GM19023 (cell line): ENCODE measurements around the gene PBX4.

Source experiments
- ATAC-seq: cut with Tn5 transposase; IDR thresholded peaks from one replicate; pipeline ENCODE4 v1.9.1; 2021; ENCODE audit warnings: mild to moderate bottlenecking, moderate library complexity; ENCODE audit not compliant: unreplicated experiment

PBX4 gene

DNA sequence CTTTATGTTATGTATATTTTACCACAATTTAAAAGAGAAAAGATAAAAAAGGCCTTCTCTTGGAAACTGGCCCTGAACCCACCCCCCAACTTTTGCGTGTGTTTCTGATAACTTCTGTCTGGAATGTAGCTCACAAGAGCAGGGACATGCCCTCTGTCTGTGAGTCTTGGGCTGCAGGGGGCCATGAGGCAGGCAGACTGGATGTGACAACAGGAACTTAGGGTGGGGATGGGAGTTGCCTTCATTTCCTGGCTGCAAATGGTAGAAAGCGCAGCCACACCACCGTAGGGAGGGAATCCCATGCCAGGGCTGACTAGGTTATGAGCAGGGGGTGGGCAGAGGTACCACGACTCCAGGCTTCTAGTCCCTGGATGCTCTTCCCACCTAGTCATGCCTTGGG lies 58.6 kb downstream of the PBX4 start:
- ATAC-seq = no peak

DNA sequence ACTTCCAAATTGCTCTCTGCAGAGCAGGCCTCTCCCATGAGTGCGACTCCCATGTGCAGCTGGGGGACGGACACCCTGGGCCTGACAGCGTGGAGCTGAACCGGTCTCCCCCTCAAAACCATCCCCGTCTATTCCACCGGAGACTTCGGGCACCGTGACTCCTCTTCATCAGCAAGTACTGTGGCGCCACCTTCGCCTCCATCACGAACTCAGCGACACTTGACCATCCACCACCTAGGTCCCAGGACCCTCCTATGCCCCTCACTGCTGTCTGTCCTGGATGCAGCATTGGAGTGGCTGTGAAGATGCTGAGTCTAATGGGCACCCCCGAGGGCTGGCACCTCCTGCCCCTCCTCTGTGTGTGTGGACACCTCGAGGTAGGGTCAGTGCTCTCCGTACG lies 59.9 kb downstream of the PBX4 start:
- no peak for ATAC-seq

DNA sequence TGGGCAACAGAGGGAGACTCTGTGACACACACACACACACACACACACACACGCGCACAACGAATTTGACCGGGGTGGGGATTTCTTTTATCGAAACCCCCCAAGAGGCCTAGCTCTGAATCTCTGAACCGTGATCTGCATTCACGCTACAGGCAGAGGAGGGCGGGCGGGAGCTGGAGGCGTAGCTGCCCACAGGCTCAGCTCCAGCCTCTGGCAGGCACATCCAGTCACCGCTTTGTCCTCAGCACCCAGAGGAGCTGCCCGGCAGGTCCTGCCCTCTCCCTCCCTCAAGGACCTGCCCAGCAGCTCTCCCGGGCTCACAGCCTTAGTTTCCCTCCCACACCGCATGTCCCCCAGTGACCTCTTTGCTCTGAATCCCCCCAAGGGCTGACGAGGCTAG lies 60.4 kb downstream of the PBX4 start:
- ATAC-seq = no peak

GRCh38 chr19:19554074-19555023 lies 64.1 kb downstream of the PBX4 start:
- ATAC-seq = no peak

DNA sequence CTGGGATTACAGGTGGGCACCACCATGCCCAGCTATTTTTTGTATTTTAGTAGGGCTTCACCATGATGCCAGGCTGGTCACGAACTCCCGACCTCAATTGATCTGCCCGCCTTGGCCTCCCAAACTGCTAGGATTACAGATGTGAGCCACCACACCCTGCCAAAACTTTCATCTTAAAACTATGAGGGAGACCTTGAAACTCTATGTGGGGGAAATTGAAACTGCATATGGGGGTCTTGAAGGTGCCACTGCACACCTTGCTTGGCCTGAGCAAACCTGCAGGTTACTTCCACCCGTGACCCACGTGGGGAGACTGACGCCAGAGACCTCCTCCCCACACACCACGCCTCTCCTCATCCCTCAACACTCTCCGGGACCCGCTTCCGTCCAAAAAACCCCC lies 64.8 kb downstream of the PBX4 start:
- ATAC-seq = no peak

GRCh38 chr19:19552798-19553197 lies 65.7 kb downstream of the PBX4 start:
- ATAC-seq = no peak

GRCh38 chr19:19551853-19552192 lies 66.7 kb downstream of the PBX4 start:
- no peak for ATAC-seq

DNA sequence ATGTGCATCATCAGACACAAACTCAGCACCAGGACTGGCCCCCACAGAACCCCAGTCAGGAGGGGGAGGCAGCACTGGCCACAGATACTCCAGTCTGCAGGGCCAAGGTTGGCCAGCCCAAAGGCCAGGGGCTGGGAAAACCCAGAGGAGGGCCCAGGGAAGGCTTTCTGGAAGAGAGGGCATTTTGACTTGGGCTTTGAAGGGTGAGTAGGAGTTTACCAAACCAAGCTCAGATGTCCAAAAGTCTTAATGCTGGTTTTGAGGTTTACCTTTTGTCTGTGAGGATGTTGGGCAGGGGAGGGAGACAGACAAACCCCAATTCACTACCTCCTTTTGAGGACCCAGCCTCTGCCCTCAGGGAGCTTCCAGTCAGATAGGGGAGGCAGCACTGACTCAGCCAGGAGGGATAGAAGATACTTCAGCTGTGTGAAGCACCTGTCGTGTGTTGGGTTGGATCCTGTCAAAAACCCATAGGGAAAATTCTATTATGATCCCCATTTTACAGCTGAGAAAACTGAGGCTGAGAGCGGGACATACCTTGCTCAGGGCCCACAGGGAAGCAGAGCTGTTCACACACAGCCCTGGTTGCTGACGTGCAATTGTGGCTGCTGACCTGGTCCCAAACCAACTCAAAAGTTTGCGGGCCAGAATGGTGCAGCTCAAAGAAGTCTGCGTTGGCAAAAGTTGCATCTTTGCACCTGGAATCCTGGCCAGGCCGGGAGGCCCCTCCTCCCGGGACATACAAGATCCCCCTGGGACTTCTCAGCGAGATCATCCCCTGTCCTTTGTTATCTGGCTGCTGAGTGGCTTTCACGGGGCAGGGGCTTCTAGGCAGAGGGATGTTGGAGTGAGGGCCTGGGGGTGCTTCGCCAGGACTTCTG lies 67.3 kb downstream of the PBX4 start:
- no peak for ATAC-seq

GRCh38 chr19:19550485-19550929 lies 68.0 kb downstream of the PBX4 start:
- ATAC-seq = no peak

- no peak for ATAC-seq
These were observed 68.6 kb downstream of the PBX4 start for GRCh38 chr19:19549804-19550464.

DNA sequence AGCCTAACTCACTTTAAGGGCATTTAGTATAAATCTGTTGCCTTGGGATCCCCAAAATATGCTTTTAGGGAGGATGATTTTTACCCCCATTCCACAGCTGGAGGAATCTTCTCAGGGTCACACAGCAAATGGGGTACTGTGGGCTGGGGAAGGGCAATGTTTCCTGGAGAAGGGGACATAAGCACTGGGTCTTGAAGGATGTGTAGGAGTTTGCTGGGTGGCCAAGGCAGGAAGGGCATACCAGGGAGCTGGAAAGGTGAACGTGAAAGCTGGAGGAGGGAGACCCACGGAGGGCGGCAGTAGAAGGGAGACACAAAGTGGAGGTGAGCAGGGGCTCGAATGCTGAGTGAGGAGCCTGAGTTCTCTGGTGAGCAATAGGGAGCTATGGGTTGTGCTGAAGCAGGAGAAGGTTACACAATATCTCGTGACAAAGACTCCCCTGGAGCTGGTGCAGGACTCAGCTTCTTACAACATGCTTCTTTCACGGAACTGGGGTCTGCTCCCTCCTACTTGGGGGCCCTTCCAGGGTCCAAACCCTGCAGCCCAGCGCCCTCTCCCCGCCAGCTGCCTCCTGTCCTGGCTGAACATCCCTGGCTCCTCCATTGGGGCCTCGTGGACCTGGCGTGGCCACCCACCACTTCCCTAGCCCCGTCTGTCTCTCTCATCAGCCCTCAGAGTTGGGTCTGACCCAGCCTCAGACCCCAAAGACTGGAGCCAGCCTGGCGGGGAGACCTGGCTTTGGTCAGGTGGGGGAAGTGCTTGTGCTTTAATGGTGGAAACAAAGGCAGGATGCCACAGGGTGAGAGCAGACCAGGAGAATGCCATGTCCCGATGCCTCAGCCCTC lies 69.3 kb downstream of the PBX4 start:
- no peak for ATAC-seq

DNA sequence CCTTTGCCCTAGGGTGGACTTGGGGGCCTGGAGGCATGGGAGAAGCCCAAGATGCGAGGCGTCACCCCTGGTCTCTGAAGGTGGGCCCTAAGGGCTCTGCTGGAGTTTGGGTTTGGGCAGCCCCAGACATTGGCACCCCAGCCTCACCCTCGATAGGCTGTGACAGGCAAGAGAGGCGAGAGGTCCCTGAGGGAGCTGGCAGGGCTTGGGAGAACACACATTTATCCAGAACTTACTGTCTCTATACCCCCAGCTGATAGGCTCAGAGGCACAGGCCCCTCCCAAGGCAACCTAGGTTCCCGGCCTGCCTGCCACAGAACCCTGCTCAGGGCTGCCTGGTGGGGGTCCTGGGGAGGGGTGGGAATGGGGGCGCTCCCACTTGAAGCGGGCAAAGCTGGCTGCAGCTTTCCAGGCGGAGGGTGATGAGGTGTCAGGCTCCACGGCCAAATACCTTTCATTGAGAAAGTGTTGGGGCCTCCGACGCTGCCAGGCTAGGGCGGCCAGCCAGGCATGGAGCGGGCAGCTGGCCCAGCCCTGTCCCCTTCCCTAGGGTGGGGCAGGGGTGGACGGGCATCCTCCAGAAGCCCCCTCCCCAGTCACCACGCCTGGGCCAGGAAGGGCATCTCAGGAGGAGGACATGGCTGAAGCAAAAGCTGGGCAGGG lies 70.7 kb downstream of the PBX4 start:
- no peak for ATAC-seq

DNA sequence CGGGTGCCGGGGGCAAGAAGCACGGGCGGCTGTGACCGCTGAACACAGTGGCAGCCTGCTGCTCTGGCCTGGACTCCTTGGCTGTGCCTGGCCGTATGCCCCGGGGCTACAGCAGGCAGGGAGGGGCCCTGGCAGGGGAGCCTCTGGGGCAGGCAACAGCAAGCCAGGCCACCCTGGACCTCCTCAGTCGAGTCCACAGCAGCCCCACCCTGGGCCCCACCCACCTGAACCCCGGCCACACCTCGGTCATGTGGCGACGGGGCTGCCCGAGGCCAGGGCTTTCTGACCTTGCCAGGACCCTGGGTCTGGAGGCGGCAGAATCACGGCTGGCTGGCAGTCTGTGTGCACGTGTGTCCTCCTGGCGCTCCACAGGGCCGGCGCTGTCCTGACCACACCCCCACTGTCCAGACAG lies 71.7 kb downstream of the PBX4 start:
- no peak for ATAC-seq

- no peak for ATAC-seq
These were observed 72.8 kb downstream of the PBX4 start for GRCh38 chr19:19545707-19546106.

GRCh38 chr19:19544954-19545591 lies 73.4 kb downstream of the PBX4 start:
- no peak for ATAC-seq

GRCh38 chr19:19544257-19544953 lies 74.1 kb downstream of the PBX4 start:
- ATAC-seq = no peak

DNA sequence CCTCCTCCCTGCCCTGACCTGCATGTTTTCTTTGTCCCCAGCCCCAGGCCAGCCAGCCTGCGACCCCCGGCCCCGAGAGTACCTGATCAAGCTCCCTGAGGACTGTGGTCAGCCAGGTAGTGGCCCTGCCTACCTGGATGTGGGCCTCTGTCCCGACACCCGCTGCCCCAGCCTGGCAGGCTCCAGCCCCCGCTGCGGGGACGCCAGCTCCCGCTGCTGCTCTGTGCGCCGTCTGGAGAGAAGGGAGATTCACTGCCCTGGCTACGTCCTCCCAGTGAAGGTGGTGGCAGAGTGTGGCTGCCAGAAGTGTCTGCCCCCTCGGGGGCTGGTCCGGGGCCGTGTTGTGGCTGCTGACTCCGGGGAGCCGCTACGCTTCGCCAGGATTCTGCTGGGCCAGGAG lies 74.8 kb downstream of the PBX4 start:
- no peak for ATAC-seq

GRCh38 chr19:19543101-19543500 lies 75.4 kb downstream of the PBX4 start:
- ATAC-seq = no peak

DNA sequence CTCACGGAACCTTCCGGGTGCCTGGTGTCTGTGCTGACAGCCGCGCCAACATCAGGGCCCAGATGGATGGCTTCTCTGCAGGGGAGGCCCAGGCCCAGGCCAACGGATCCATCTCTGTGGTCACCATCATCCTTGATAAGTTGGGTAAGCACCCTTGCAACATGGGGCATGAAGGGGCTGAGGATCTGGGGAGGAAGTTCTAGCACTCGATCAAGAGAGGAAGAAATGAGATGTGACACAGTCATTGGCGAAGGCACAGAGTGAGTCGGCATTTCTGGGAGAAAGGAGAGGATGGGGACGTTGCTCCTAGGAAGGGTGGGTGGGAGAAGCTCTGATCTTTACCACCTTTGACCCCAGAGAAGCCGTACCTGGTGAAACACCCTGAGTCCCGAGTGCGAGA lies 76.0 kb downstream of the PBX4 start:
- no peak for ATAC-seq
